Lung (tissue), 12 donors: Measurements from ENCODE around the gene COL16A1. TPM values are rescaled to one million over a fixed set of nuclear protein-coding genes. Genes with fewer than 3 reads are reported as not detected.

Experiments used
- ATAC-seq: fragments of 200-7000 bp; cut with Tn5 transposase; one replicate; pipeline ENCODE4 v1.9.1; 2020; ENCODE audit warnings: moderate number of reproducible peaks; ENCODE audit not compliant: insufficient read depth, low FRiP score
- DNase-seq, 3 donors: peaks; one replicate each; pipeline ENCODE4 v3.0.0-alpha.2; 2013 to 2017
- H3K27ac ChIP-seq, 2 donors: one replicate each; pipeline ENCODE4 v1.5.1; 2013; ENCODE audit warnings: mild to moderate bottlenecking in 2 of 2, moderate library complexity in 2 of 2, control low read depth in 1 of 2, inconsistent platforms in 1 of 2, low read depth in 1 of 2, low read length in 1 of 2
- H3K27me3 ChIP-seq, 3 donors: one replicate each; pipeline ENCODE4 v1.5.1; 2013; ENCODE audit warnings: low read length in 2 of 3; ENCODE audit not compliant: control insufficient read depth in 3 of 3, insufficient read depth in 3 of 3
- H3K36me3 ChIP-seq, 4 donors: one replicate each; pipeline ENCODE4 v1.5.1; 2013; ENCODE audit warnings: low read length in 4 of 4, mild to moderate bottlenecking in 1 of 4, moderate library complexity in 1 of 4; ENCODE audit not compliant: control insufficient read depth in 4 of 4, insufficient read depth in 4 of 4
- H3K4me1 ChIP-seq, 5 donors: one replicate each; pipeline ENCODE4 v1.5.1; 2013; ENCODE audit warnings: low read length in 5 of 5, mild to moderate bottlenecking in 2 of 5, moderate library complexity in 1 of 5; ENCODE audit not compliant: control insufficient read depth in 5 of 5, insufficient read depth in 5 of 5
- H3K4me3 ChIP-seq: one replicate; pipeline ENCODE4 v1.5.1; 2013; ENCODE audit warnings: mild to moderate bottlenecking, control low read depth, moderate library complexity
- H3K9ac ChIP-seq, 2 donors: one replicate each; pipeline ENCODE4 v1.5.1; 2013; ENCODE audit warnings: low read length in 2 of 2, control low read depth in 1 of 2; ENCODE audit not compliant: insufficient read depth in 1 of 2
- H3K9me3 ChIP-seq, 4 donors: one replicate each; pipeline ENCODE4 v1.5.1; 2013; ENCODE audit warnings: low read length in 3 of 4, mild to moderate bottlenecking in 1 of 4, moderate library complexity in 1 of 4; ENCODE audit not compliant: control insufficient read depth in 4 of 4, insufficient read depth in 3 of 4
- CTCF ChIP-seq: IDR thresholded peaks from 2 replicates; pipeline ENCODE4 v1.5.1; 2012; ENCODE audit warnings: mild to moderate bottlenecking; ENCODE audit errors: control extremely low read depth, extremely low read depth
- WGBS, 2 donors: extraction: QIAGEN DNeasy Blood & Tissue Kit; methylation state at CpG; one replicate each; pipeline ENCODE4 v1.1.7; 2013; 5-methylcytosine and 5-hydroxymethylcytosine counted together
- polyA plus RNA-seq, 2 donors: library from polyadenylated mRNA; stranded (reverse); fragments of 200-250 nt; gene quantifications; one replicate each; pipeline ENCODE4 v1.2.1, GENCODE V29; 2013
- total RNA-seq, 2 donors: library from RNA; depleted of rRNA in 1 of 2; stranded (reverse); fragments of >200 nt in 1 of 2; gene quantifications; one replicate each; pipeline ENCODE4 v1.2.1, GENCODE V29; 2014 to 2021
- donor health status: control.
- donor health status: control.
- donor health status: Bipolar disorder and iron deficiency.
- donor health status: healthy.
- donor health status: DM: yes; HTN: yes; CAD: no.

The COL16A1 gene
- total and polyA plus RNA-seq, 4 donors = 16.5 to 83.2 (median 43.3) TPM

- TF ChIP-seq CTCF = no peak
- Histone ChIP-seq H3K27ac (no peak overlapping the region), H3K4me1 (no peaks in the 10 kb centered on the region), H3K27me3 (no peaks in the 10 kb centered on the region), H3K36me3 (peaks cover 0 to 2% (median 0%) of the 10 kb centered on the region in 4 donors), H3K4me3 (no peak overlapping the region), H3K9me3 (no peaks in the 10 kb centered on the region), H3K9ac (no peak overlapping the region)
- ATAC-seq (no peak), DNase-seq (no peak)
- WGBS, 2 donors = 82 to 87% methylated on average over 19 of the region's 19 CpGs
Measured at GRCh38 chr1:31733389-31734219, 29.8 kb upstream of the COL16A1 start.

- ATAC-seq (no peak), DNase-seq (no peak)
- no peak overlapping the region for H3K4me3 ChIP-seq
- no peak for TF ChIP-seq CTCF
- 85 to 91% methylated on average over 18 of the region's 18 CpGs for WGBS, 2 donors
- H3K27ac ChIP-seq = no peak overlapping the region
- peaks cover 0 to 2% (median 0%) of the 10 kb centered on the region in 4 donors for H3K36me3 ChIP-seq
- no peaks in the 10 kb centered on the region for H3K9me3 ChIP-seq
- no peaks in the 10 kb centered on the region for H3K4me1 ChIP-seq
- no peak overlapping the region for H3K9ac ChIP-seq
- H3K27me3 ChIP-seq = no peaks in the 10 kb centered on the region
Measured at GRCh38 chr1:31732751-31733289, 29.0 kb upstream of the COL16A1 start.

GRCh38 chr1:31732343-31732742 lies 28.5 kb upstream of the COL16A1 start:
- DNase-seq (no peak), ATAC-seq (no peak)
- H3K9me3 ChIP-seq = no peaks in the 10 kb centered on the region
- no peak for TF ChIP-seq CTCF
- H3K27me3 ChIP-seq = no peaks in the 10 kb centered on the region
- H3K9ac ChIP-seq = no peak overlapping the region
- H3K27ac ChIP-seq = no peak overlapping the region
- WGBS, 2 donors = 51 to 69% methylated on average over 6 of the region's 6 CpGs
- no peaks in the 10 kb centered on the region for H3K4me1 ChIP-seq
- H3K4me3 ChIP-seq = no peak overlapping the region
- H3K36me3 ChIP-seq = peaks cover 0 to 2% (median 0%) of the 10 kb centered on the region in 4 donors
